GM12891 (cell line): ENCODE measurements around the gene MAD1L1.

ENCODE experiments used
- DNase-seq: peaks from one replicate; pipeline ENCODE4 v3.0.0; 2011; ENCODE audit warnings: low spot score; ENCODE audit not compliant: insufficient read length
- FAIRE-seq: peaks from 2 replicates; lab custom pipeline; 2011; peaks lifted over from hg19 to GRCh38; lab: Jason Lieb, UNC
- PAX5 ChIP-seq: IDR thresholded peaks from 2 replicates; pipeline ENCODE4 v1.6.1; 2011; ENCODE audit warnings: low read length, moderate library complexity, mild to moderate bottlenecking; ENCODE audit not compliant: insufficient read depth, severe bottlenecking
- POLR2A ChIP-seq: IDR thresholded peaks from 2 replicates; pipeline ENCODE4 v1.6.1; 2011; ENCODE audit warnings: low read depth, low read length, control low read depth
- POLR2AphosphoS5 ChIP-seq: IDR thresholded peaks from 2 replicates; pipeline ENCODE4 v1.6.1; 2011; ENCODE audit warnings: low read depth, low read length, control low read depth
- POU2F2 ChIP-seq: IDR thresholded peaks from 2 replicates; pipeline ENCODE4 v1.6.1; 2011; ENCODE audit warnings: low read depth, mild to moderate bottlenecking, control low read depth, low read length, moderate library complexity
- SPI1 ChIP-seq: IDR thresholded peaks from 2 replicates; pipeline ENCODE4 v1.6.1; 2011; ENCODE audit warnings: low read depth, low read length, control low read depth
- TAF1 ChIP-seq: IDR thresholded peaks from 2 replicates; pipeline ENCODE4 v1.6.1; 2011; ENCODE audit warnings: low read depth, low read length, control low read depth

MAD1L1 gene

GRCh38 chr7:1956611-1957470 is 275.9 kb downstream of the MAD1L1 start:
- TF ChIP-seq POLR2AphosphoS5 (no peak), POU2F2 (no peak), POLR2A (no peak), PAX5 (no peak), SPI1 (no peak), TAF1 (no peak)

GRCh38 chr7:1956141-1956540 is 276.6 kb downstream of the MAD1L1 start:
- TF ChIP-seq SPI1, result no peak
- TF ChIP-seq POU2F2, result no peak
- TF ChIP-seq PAX5, result no peak
- TF ChIP-seq TAF1, result no peak
- TF ChIP-seq POLR2A, result no peak
- no peak for TF ChIP-seq POLR2AphosphoS5
- DNase-seq, result no peak
- no peak for FAIRE-seq

More at GRCh38 chr7:1956611-1957470, 275.9 kb downstream of the MAD1L1 start:
- FAIRE-seq (no peak), DNase-seq (no peak)

GRCh38 chr7:1954366-1955004 is 278.3 kb downstream of the MAD1L1 start:
- TF ChIP-seq POU2F2, result no peak
- TF ChIP-seq PAX5, result no peak
- TF ChIP-seq POLR2AphosphoS5, result no peak
- no peak for TF ChIP-seq TAF1
- no peak for TF ChIP-seq SPI1
- TF ChIP-seq POLR2A, result no peak
- DNase-seq (no peak), FAIRE-seq (no peak)

DNA sequence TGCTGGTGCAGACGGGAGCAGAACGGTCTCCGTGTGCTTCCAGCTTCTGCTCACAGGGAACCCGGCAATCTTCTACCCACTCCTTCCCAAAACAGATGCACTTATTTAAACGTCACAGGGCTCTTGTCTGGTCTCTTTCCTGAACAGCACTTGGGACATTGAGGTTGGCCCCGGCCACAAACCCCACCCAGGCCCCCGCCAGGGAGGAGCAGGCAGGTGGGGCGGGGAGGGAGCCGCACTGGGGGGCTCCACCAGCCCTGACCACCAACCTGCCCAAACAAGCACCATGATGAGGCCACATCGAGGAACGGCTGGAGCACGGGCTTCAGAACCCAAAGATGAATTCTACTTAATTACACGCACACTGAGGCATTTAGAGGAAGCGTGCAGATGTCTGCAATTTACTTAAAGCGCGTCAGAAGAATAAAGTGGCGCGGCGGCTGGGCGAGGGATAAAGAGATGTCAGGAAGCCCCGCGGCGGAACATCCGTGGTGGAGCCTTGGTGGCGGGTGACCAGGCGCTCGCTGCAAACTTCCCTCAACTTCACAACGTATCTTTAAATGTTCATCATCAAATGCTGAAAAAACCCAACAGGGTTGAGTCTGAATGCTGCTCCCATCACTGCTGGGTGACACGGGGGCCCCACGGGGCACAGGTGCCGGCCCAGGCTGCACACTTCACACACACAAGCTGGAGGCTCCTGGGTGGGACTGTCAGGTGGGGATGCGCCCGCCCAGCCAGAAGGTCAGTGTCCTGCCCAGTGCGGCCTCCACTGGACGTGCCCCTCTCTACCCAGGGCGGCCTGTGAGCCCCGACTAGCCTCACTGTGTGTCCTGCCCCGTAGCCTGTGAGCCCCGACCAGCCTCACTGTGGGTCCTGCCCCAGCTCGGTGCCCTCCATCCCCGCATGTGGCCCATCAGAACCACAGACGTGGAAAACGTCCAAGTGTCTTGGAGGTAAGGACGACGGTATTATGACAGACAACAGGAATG is 279.2 kb downstream of the MAD1L1 start:
- TF ChIP-seq TAF1 (no peak), POLR2AphosphoS5 (no peak), SPI1 (no peak), POU2F2 (no peak), POLR2A (no peak), PAX5 (no peak)
- no peak for DNase-seq
- no peak for FAIRE-seq

GRCh38 chr7:1952781-1953180 is 280.0 kb downstream of the MAD1L1 start:
- no peak for TF ChIP-seq TAF1
- no peak for TF ChIP-seq POLR2AphosphoS5
- no peak for TF ChIP-seq POLR2A
- no peak for TF ChIP-seq PAX5
- TF ChIP-seq POU2F2, result no peak
- no peak for TF ChIP-seq SPI1
- no peak for FAIRE-seq
- no peak for DNase-seq

- no peak for FAIRE-seq
- DNase-seq, result no peak
- no peak for TF ChIP-seq POLR2A
These were observed 280.5 kb downstream of the MAD1L1 start for GRCh38 chr7:1952169-1952760.

- no peak for TF ChIP-seq PAX5
- TF ChIP-seq TAF1, result no peak
- DNase-seq (no peak), FAIRE-seq (no peak)
These were observed 281.1 kb downstream of the MAD1L1 start for GRCh38 chr7:1951600-1951999.

- no peak for DNase-seq
- FAIRE-seq, result no peak
- TF ChIP-seq SPI1, result no peak
- no peak for TF ChIP-seq TAF1
- no peak for TF ChIP-seq POU2F2
- TF ChIP-seq POLR2A, result no peak
- TF ChIP-seq POLR2AphosphoS5, result no peak
- no peak for TF ChIP-seq PAX5
These were observed 281.6 kb downstream of the MAD1L1 start for GRCh38 chr7:1951159-1951536.

- no peak for TF ChIP-seq POLR2A
- TF ChIP-seq POU2F2, result no peak
- TF ChIP-seq SPI1, result no peak
- TF ChIP-seq PAX5, result no peak
- no peak for TF ChIP-seq TAF1
- no peak for TF ChIP-seq POLR2AphosphoS5
- DNase-seq (no peak), FAIRE-seq (no peak)
These were observed 282.1 kb downstream of the MAD1L1 start for GRCh38 chr7:1950452-1951158.
